Mesodermal cell (in vitro differentiated cells): ENCODE measurements around the gene PEMT.

Experiments used
- H3K27ac ChIP-seq: 2 replicates; pipeline ENCODE4 v1.7.0; 2013; ENCODE audit warnings: mild to moderate bottlenecking, low read depth, low read length, moderate library complexity; ENCODE audit not compliant: severe bottlenecking
- H3K36me3 ChIP-seq: 2 replicates; pipeline ENCODE4 v1.7.1; 2013; ENCODE audit warnings: mild to moderate bottlenecking, low read length, moderate library complexity; ENCODE audit not compliant: control insufficient read depth, insufficient read depth
- H3K4me1 ChIP-seq: one replicate; pipeline ENCODE4 v1.7.1; 2013; ENCODE audit warnings: mild to moderate bottlenecking, low read length; ENCODE audit not compliant: insufficient read depth, control insufficient read depth, poor library complexity, severe bottlenecking
- H3K4me3 ChIP-seq: 2 replicates; pipeline ENCODE4 v1.7.0; 2013; ENCODE audit warnings: low read length, control low read depth, mild to moderate bottlenecking; ENCODE audit not compliant: insufficient read depth, poor library complexity, severe bottlenecking; ENCODE audit errors: extremely low read depth
- H3K9me3 ChIP-seq: 2 replicates; pipeline ENCODE4 v1.7.1; 2013; ENCODE audit warnings: mild to moderate bottlenecking, low read length, moderate library complexity; ENCODE audit not compliant: control insufficient read depth
- WGBS, 2 experiments: methylation state at CpG; one replicate each; pipeline ENCODE4 v1.1.5; 2013; ENCODE audit warnings: missing lambda C conversion rate in 2 of 2; ENCODE audit not compliant: insufficient coverage in 2 of 2; 5-methylcytosine and 5-hydroxymethylcytosine counted together

Gene PEMT

DNA sequence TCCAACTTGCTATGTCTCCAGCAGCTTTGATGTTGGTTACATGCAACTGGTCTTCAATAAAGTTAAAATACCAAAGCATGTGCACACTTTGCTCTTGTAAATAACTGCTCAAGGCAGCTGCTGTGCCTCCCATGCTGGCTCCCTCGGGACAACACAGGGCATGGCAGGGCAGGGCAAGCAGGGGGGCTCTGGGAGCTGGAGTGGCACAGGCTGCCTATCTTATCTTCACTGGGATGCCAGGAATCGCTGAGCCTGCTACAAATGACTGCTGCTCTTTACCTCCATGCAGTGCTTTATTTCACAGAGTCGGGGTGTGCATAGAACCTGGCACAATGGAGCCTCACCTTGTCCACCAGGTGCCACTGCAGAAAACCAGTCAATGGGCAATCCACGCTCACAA lies 21.8 kb downstream of the PEMT start:
- H3K4me3 ChIP-seq, result no peak overlapping the region
- H3K27ac ChIP-seq, result no peak overlapping the region
- no peaks in the 10 kb centered on the region for H3K9me3 ChIP-seq
- H3K36me3 ChIP-seq, result no peaks in the 10 kb centered on the region
- peaks cover 10% of the 10 kb centered on the region for H3K4me1 ChIP-seq
- 74 to 77% methylated on average over 4 of the region's 4 CpGs for WGBS, 2 experiments

DNA sequence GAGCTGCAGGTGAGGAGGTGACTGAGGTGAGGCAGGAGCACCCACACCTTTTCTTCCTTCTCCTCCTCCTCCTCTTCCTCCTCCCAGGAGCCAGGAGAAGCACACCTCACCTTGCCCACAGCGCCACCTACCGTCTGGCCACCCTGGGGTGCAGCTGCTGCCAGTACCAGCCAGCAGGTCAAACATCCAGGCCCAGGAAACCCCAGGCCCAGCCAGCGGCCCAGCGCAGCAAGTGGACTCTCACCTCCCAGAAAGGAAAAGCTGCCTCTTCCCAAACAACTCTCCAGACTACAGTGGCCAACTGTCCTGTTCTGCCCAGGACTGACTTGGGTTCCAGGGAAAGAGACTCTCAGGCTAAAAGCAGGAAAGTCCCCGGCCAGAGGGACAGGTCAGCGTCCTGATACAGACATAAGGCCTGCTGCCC lies 22.7 kb downstream of the PEMT start:
- WGBS, 2 experiments, result 50 to 84% methylated on average over 2 to 4 of the region's 6 CpGs

DNA sequence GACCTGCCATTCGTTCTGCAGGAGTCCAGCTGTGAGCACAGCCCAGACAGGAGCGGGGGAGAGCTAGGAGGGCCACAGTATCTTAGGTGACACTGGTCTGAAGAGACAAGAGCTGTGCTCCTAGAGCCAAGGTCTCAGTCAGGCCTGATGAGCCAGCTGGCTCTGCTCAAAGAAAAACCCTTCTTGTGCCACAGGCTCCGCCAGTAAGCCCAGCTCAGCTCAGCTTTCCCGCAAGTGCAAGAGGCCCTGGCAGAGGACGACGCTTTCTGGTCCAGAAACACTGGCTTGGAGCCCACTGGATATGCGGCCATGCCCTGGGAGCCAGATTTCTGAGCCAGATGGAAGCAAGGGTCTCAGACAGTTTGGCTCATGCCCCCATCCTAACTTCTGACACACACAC lies 23.9 kb downstream of the PEMT start:
- H3K9me3 ChIP-seq, result no peaks in the 10 kb centered on the region
- no peak overlapping the region for H3K27ac ChIP-seq
- 80 to 83% methylated on average over 6 to 7 of the region's 7 CpGs for WGBS, 2 experiments
- H3K4me3 ChIP-seq, result no peak overlapping the region
- H3K4me1 ChIP-seq, result peaks cover 11% of the 10 kb centered on the region
- no peaks in the 10 kb centered on the region for H3K36me3 ChIP-seq

More for the DNA sequence above, 22.7 kb downstream of the PEMT start:
- no peaks in the 10 kb centered on the region for H3K9me3 ChIP-seq
- H3K4me1 ChIP-seq, result peaks cover 11% of the 10 kb centered on the region
- H3K36me3 ChIP-seq, result no peaks in the 10 kb centered on the region
- H3K27ac ChIP-seq, result no peak overlapping the region
- no peak overlapping the region for H3K4me3 ChIP-seq

- no peak overlapping the region for H3K4me3 ChIP-seq
These were observed 24.5 kb downstream of the PEMT start for GRCh38 chr17:17566896-17567513.

GRCh38 chr17:17565471-17566339 lies 25.8 kb downstream of the PEMT start:
- Histone ChIP-seq H3K9me3 (no peaks in the 10 kb centered on the region), H3K27ac (no peak overlapping the region), H3K4me3 (no peak overlapping the region), H3K4me1 (peaks cover 11% of the 10 kb centered on the region), H3K36me3 (no peaks in the 10 kb centered on the region)
- WGBS, 2 experiments, result 88 to 97% methylated on average over 8 to 10 of the region's 10 CpGs

More at GRCh38 chr17:17566896-17567513, 24.5 kb downstream of the PEMT start:
- Histone ChIP-seq H3K9me3 (no peaks in the 10 kb centered on the region), H3K36me3 (no peaks in the 10 kb centered on the region), H3K27ac (no peak overlapping the region), H3K4me1 (peaks cover 11% of the 10 kb centered on the region)
- 90 to 91% methylated on average over 9 to 11 of the region's 11 CpGs for WGBS, 2 experiments

- 61 to 65% methylated on average over 4 of the region's 5 CpGs for WGBS, 2 experiments
- H3K9me3 ChIP-seq, result no peaks in the 10 kb centered on the region
- H3K4me3 ChIP-seq, result no peak overlapping the region
- no peaks in the 10 kb centered on the region for H3K36me3 ChIP-seq
- H3K4me1 ChIP-seq, result peaks cover 11% of the 10 kb centered on the region
- H3K27ac ChIP-seq, result no peak overlapping the region
These were observed 26.6 kb downstream of the PEMT start for GRCh38 chr17:17564896-17565295.

DNA sequence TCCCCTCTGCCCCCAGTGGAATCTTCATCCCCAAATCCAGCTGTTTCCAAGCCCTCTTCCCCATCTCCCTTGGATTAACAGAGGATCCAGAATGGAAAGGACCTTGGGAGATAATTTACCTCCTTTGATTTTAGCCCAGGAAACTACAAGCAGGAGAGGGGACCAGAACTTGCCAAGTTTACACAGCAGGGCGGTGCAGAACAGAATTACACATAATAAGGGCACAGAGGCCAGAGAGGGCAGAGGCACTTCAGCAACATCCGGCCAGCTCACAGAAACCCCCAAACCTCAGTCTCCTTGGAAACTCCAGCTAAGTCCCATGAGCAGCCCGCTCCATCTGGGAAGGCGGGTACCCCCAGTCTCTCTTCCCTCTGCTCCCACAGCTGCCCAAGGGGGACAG lies 27.2 kb downstream of the PEMT start:
- WGBS, 2 experiments, result 90 to 100% methylated on average over 3 to 4 of the region's 4 CpGs
- Histone ChIP-seq H3K27ac (no peak overlapping the region), H3K9me3 (no peaks in the 10 kb centered on the region), H3K36me3 (no peaks in the 10 kb centered on the region), H3K4me1 (peaks cover 11% of the 10 kb centered on the region), H3K4me3 (no peak overlapping the region)

- Histone ChIP-seq H3K4me1 (peaks cover 11% of the 10 kb centered on the region), H3K27ac (no peak overlapping the region), H3K9me3 (no peaks in the 10 kb centered on the region), H3K36me3 (no peaks in the 10 kb centered on the region), H3K4me3 (no peak overlapping the region)
- WGBS, 2 experiments, result 92 to 94% methylated on average over 12 of the region's 13 CpGs
These were observed 28.0 kb downstream of the PEMT start for GRCh38 chr17:17563530-17563929.

GRCh38 chr17:17562146-17562511 lies 29.4 kb downstream of the PEMT start:
- WGBS, 2 experiments, result 93 to 96% methylated on average over 15 of the region's 15 CpGs

DNA sequence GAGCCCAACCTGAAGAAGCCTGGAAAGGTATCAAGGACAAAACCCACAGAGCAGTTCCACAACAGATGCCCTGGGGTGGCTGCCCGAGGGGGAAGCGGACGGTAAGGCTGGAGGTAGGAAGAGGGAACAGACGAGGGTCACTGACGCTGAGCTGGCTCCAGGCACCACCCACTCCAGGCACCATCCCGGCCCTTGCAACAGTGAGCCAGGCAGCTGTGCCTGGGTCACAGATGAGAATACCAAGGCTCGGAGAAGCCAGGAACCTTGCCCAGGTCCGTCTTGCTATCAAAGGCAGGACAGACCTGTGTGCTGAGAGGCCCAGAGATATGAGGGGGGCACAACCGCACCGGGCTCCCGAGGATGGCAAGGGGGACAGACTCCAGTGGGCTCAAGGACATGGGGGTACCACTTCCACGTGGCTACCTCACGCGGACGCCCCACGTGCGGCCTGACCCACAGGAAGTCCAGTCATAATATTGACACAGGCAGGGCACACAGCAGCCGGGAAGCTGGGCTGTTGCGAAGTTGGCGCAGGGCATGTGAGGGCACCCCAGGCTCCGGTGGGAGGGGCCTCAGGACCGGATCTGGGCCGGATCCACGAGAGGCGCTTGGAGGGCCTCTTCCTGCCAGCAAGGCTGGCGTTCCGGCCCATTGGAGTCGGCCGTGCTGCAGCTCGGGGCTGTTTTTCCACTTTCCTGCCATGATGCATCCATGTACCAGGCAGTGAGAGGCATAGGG lies 29.9 kb downstream of the PEMT start:
- Histone ChIP-seq H3K9me3 (no peaks in the 10 kb centered on the region), H3K4me1 (peaks cover 11% of the 10 kb centered on the region), H3K36me3 (no peaks in the 10 kb centered on the region), H3K27ac (no peak overlapping the region), H3K4me3 (no peak overlapping the region)
- WGBS, 2 experiments, result 93 to 96% methylated on average over 25 to 30 of the region's 30 CpGs

More at GRCh38 chr17:17562146-17562511, 29.4 kb downstream of the PEMT start:
- peaks cover 11% of the 10 kb centered on the region for H3K4me1 ChIP-seq
- H3K27ac ChIP-seq, result no peak overlapping the region
- no peaks in the 10 kb centered on the region for H3K9me3 ChIP-seq
- H3K4me3 ChIP-seq, result no peak overlapping the region
- H3K36me3 ChIP-seq, result no peaks in the 10 kb centered on the region
